ENCODE results near the gene FARS2. TPM values are rescaled to one million over a fixed set of nuclear protein-coding genes. Genes with fewer than 3 reads are reported as not detected.

The FARS2 gene
- total and polyA plus RNA-seq, 7 donors: 8.1 to 21.0 (median 12.5) TPM

DNA sequence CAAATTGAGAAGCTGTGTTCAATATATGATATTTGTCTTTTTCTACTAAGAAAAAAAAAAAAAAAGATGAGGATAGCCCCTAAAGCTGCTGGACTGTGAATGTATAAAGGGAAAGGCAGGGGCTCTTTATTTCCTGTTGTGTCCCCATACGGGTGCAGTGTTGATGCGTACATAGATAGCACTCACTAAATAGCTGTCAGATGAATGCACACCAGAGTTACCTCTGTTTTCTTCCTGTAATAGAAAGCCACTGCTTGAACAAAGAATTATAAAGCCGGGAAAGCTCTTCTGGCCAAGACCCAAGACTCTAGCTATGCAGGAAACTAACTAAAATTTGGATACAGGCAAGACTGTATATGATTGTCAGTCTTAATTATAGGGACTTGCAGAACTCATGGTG lies 260.0 kb downstream of the FARS2 start:
- DNase-seq: no peak
- no peaks in the 10 kb centered on the region for H3K4me1 ChIP-seq
- intact Hi-C loops (cut with DNase I): no loop called here
- 56 to 70% methylated on average over 3 of the region's 3 CpGs for WGBS, 2 donors
- no peaks in the 10 kb centered on the region for H3K36me3 ChIP-seq
- H3K27me3 ChIP-seq: no peaks in the 10 kb centered on the region
- no peak for TF ChIP-seq CTCF (IDR thresholded peaks at IDR 0.05)
- no peak for TF ChIP-seq EP300 (IDR thresholded peaks at IDR 0.05)
- no peak for TF ChIP-seq POLR2A (IDR thresholded peaks at IDR 0.05)
- TF ChIP-seq POLR2AphosphoS5 (IDR thresholded peaks at IDR 0.05): no peak
- H3K9me3 ChIP-seq: no peaks in the 10 kb centered on the region
- no peak overlapping the region for H3K4me3 ChIP-seq
- H3K27ac ChIP-seq: no peak overlapping the region

DNA sequence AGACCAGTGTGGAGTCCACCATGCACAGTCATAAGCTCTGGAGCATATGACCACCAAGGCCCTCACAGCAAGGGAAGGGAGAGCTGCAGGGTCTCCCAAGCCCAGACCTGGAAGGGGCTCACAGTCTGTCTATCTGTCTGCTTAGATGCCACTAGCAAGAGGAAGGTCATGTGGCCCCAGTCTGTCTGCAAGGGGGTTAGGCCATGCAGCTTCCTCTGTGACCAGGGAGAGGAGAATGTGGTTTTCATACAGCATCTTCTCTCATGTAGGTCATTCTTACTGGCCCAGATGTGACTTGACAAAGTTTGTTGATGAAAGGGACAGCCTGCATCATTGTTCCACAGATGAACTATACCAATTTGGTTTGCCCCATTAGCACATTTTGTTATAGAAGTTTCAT lies 260.8 kb downstream of the FARS2 start:
- Histone ChIP-seq H3K36me3 (no peaks in the 10 kb centered on the region), H3K27me3 (no peaks in the 10 kb centered on the region), H3K4me3 (no peak overlapping the region), H3K4me1 (no peaks in the 10 kb centered on the region), H3K9me3 (no peaks in the 10 kb centered on the region), H3K27ac (no peak overlapping the region)
- DNase-seq: no peak
- no peak for TF ChIP-seq POLR2A (IDR thresholded peaks at IDR 0.05)
- TF ChIP-seq POLR2AphosphoS5 (IDR thresholded peaks at IDR 0.05): no peak
- TF ChIP-seq EP300 (IDR thresholded peaks at IDR 0.05): no peak
- no peak for TF ChIP-seq CTCF (IDR thresholded peaks at IDR 0.05)
- intact Hi-C loops (cut with DNase I): no loop called here

DNA sequence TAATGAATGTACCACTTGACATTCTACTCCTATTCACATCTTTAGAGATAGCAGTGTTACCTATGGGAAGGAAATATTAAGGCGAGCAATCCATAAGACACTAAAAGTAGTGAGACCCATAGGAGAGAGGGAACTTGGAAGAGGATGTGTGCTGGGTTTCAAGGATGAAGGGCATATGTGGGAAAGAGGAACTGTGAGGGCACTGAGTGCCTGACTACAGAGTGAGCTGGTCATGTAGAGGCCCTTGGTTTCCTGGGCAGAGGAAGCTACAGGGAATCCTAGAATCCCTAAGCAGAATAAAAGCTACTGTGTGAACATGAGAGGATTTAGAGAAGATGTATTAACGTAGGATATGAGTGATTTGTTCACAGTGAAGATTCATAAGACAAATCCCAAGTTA lies 262.8 kb downstream of the FARS2 start:
- TF ChIP-seq CTCF (IDR thresholded peaks at IDR 0.05): no peak
- TF ChIP-seq EP300 (IDR thresholded peaks at IDR 0.05): no peak
- no peak for TF ChIP-seq POLR2AphosphoS5 (IDR thresholded peaks at IDR 0.05)
- no peak for TF ChIP-seq POLR2A (IDR thresholded peaks at IDR 0.05)
- no peak overlapping the region for H3K27ac ChIP-seq
- H3K4me3 ChIP-seq: no peak overlapping the region
- WGBS, 2 donors: 95 to 97% methylated on average over 2 of the region's 2 CpGs
- DNase-seq: no peak
- H3K27me3 ChIP-seq: no peaks in the 10 kb centered on the region
- H3K4me1 ChIP-seq: no peaks in the 10 kb centered on the region
- no peaks in the 10 kb centered on the region for H3K36me3 ChIP-seq
- no peaks in the 10 kb centered on the region for H3K9me3 ChIP-seq
- intact Hi-C loops (cut with DNase I): no loop called here

- no peaks in the 10 kb centered on the region for H3K4me1 ChIP-seq
- H3K36me3 ChIP-seq: no peaks in the 10 kb centered on the region
- no peaks in the 10 kb centered on the region for H3K27me3 ChIP-seq
- 90 to 95% methylated on average over 4 of the region's 4 CpGs for WGBS, 2 donors
- TF ChIP-seq POLR2AphosphoS5 (IDR thresholded peaks at IDR 0.05) (no peak), CTCF (IDR thresholded peaks at IDR 0.05) (no peak), POLR2A (IDR thresholded peaks at IDR 0.05) (no peak), EP300 (IDR thresholded peaks at IDR 0.05) (no peak)
- no peaks in the 10 kb centered on the region for H3K9me3 ChIP-seq
- no peak overlapping the region for H3K27ac ChIP-seq
- no peak overlapping the region for H3K4me3 ChIP-seq
- DNase-seq: no peak
- intact Hi-C loops (cut with DNase I): no loop called here
Observed at GRCh38 chr6:5525209-5525608, 263.9 kb downstream of the FARS2 start.

DNA sequence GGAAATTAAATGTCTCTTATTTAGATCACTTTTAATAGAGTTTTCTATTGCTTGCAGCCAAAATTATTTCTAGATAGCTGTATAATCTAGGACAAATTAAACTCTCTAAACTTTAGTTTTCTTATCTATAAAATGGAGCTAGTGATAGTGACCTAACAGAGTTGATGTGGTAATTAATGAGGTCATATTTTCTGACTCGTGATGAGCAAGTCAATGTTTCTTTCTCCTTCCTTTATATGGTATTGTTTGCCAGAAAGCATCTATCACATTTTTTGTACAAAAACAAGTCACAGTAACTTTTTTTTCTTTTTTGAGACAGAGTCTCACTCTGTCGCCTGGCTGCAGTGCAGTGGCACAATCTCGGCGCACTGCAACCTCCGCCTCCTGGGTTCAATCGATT lies 267.7 kb downstream of the FARS2 start:
- intact Hi-C loops (cut with DNase I): no loop called here
- Histone ChIP-seq H3K27me3 (no peaks in the 10 kb centered on the region), H3K4me3 (no peak overlapping the region), H3K9me3 (no peaks in the 10 kb centered on the region), H3K4me1 (no peaks in the 10 kb centered on the region), H3K36me3 (no peaks in the 10 kb centered on the region), H3K27ac (no peak overlapping the region)
- WGBS, 2 donors: 96% methylated on average over 6 of the region's 6 CpGs
- TF ChIP-seq POLR2AphosphoS5 (IDR thresholded peaks at IDR 0.05): no peak
- no peak for TF ChIP-seq POLR2A (IDR thresholded peaks at IDR 0.05)
- TF ChIP-seq EP300 (IDR thresholded peaks at IDR 0.05): no peak
- TF ChIP-seq CTCF (IDR thresholded peaks at IDR 0.05): no peak
- no peak for DNase-seq
